Measurements from ENCODE around the gene C1QTNF8. TPM values are rescaled to one million over a fixed set of nuclear protein-coding genes. Genes with fewer than 3 reads are reported as not detected.

The C1QTNF8 gene, protein sequence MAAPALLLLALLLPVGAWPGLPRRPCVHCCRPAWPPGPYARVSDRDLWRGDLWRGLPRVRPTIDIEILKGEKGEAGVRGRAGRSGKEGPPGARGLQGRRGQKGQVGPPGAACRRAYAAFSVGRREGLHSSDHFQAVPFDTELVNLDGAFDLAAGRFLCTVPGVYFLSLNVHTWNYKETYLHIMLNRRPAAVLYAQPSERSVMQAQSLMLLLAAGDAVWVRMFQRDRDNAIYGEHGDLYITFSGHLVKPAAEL
- not detected in 2 replicates for total RNA-seq

DNA sequence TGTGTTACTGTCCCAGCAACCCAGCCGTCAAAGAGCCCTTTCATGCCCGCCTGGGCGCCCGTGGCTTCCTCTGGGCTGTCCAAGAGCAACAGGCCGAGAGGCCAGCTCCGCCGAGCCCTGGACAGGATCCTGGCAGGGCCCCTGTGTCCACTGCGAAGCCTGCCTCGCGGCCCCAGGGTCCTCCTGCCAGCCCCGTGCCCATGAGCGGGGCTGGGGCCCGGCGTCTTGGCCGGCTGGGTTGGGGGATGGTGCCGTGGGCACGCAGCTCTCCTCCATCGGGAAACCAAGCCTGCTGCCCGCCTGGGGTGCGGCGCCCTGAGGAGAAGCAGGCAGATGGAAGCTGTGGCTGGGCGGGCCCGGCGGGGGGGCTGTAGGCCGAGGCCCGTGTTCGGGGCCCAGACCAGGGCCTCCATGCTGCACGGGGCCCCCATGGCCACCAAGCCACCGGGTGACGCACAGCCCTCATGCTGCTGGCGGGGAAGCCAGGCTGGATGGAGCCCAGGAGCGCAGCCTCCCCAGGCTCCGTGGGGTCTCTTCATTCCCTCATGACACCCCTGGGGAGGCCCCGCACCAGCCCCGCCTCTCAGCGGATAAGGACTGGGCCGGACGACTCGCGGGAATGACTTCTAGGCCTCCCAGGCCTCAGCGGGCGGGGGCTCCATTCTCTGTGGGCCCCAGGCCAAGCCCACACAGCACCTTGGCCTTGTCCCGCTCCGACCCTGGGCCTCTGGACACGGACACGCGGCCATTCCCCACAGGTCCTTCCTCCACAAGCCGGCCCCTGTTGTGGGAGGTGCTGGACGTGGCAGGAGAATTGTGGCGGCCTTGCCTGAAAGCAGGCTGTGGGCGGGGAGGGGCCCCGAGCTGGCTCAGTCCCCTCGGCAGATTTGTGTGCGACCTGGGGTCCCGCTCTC lies at the start of gene C1QTNF8:
C1QTNF8 (minus strand) TSS at position 76 of the 914 bp plus-strand sequence. CDS start 1,322 bp downstream, outside the sequence.
- no peak for DNase-seq (ENCODE audit: low read depth)

DNA sequence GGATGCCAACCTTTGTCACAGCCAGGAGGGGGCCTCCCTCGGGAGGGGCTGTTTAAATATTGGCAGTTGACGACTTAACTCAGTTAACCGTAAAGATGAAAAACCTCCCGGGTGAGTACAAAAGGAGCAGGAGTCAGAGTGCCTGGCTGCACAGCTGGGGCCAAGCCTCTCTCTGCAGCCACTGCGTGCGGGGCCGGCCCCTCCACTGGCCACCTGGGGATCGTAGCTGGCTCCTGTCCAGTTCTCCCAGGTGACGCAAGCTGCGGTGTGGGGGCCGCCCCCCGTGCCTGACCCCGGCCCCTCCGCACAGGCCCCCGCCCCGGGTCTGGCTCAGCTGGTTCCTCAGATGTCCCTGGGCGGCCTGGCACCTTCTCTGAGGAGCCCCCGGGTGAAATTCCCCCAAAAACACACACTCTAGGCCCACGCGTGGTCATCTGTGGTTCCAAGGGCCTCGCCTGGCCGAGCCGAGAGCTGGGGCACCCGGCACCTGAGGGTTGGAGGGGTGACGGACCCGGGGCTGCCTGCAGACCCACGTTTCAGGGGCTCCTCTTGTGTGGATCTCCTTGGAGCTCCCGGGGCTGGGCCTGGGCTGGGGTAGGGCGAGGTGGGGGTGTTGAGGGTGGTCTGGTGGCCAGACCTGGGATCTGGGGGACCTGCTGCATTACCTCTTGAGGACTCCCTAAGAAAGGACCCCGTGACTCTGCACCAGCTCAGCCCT lies 49.5 kb upstream of the C1QTNF8 start:
- DNase-seq (ENCODE audit: low read depth): no peak

DNA sequence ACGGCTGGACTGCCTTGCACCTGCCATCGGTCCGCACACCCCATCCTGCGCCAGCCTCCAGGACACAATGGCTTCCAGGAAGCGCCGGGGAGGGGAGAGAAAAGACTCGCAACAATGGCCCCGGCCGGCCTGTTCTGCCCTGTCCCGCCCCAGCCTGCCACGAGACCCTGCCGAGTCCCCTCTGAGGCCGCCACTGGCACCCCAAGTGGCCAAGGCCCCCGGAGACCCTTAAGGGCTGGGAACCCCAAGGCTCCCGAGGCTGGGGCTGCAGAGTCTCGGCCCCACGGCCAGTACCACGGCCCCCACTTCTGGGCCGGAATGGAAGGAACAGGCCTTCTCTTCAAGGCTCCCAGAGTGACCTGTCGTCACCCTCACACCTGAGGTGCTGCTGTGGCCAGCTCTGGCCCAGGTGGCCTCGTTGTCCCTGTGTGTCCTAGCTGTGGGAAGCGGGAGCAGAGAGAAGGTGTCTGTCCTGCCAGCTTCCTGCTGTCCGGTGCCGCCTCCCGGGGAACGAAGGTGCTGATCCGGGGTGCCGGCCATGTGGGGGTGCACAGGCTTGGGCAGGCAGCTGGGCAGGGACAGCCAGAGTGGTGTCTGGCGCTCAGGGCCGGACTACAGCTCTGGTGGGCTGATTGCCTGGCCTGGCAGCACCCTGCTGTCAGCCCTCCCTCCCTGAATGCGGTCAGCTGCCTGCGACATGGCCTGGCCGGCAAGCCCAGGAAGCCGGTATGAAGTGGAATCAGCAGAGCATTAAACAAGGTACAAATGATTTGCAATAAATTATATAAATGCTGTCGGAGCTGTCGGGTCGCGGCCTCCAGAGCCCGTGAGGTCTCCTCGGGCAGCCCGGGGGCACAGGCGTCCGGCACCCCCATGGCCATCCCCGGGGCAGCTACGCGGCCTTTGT lies 48.7 kb upstream of the C1QTNF8 start:
- peak; percentile 25 for DNase-seq (ENCODE audit: low read depth)

DNA sequence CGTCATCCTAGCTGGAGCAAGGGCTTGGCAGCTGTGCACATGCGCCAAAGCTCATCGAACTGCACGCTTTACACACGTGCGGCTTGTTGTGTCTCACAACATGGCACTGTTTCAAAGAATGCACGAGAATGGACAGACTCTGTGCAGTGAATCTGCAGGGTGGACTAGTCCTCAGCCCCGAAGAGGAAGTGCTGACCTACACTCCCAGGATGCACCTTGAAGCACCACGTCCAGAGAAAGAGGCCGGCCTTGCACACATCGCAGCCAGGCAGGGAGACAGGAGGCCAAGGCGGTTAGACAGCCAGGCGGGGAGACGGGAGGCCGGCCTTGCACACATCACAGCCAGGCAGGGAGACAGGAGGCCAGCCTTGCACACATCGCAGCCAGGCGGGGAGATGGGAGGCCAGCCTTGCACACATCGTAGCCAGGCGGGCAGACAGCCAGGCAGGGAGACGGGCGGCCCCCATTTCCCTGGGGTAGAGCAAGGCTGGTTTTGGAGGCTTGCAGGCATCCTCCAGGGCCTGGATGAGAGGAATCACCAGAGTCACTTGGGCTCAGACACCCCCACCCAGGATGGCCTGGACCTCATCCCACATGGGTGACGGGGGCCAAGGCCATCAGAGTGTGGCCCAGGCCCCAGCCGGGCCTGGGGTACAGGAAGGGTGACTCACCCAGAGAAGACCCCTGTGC lies 47.9 kb upstream of the C1QTNF8 start:
- DNase-seq (ENCODE audit: low read depth): no peak

DNA sequence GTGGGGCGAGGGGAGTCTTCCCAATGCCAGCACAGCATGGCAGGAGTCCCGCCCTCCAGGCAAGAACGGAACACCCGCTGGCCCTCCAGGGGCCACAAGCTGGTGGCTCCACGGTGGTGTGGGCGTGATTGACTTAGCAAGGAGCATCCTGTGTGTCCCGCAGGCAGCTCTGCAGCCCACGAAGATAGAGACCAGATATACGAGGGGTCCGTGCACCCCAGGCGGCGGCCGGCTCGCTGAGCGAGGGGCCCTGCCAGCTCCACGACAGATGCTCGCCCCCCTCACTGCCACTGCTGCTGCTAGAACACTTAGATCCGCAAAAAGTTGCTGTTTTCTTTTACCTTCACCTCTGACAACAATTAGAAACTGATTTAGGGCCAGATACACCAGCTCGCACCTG lies 46.9 kb upstream of the C1QTNF8 start:
- DNase-seq (ENCODE audit: low read depth): no peak

DNA sequence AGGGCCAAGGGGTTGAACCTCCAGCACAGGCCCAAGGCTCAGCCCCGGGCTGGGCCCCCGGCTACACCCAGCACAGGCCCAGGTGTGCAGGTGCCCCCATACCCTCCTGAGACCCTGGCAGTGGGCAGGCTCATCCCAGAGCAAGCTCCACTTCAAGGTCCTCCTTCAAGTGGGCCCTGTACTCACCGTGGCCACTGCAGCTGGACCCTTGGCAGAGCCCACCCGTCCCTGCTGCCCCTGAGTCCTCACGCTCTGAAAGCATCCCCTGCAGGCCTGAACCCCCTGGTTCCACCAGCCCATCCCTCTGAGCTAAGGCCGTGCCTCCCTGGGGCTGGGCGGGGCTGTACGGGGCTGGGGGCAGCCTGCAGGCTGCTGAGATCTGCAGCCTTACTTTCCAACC lies 45.7 kb upstream of the C1QTNF8 start:
- DNase-seq (ENCODE audit: low read depth): no peak

DNA sequence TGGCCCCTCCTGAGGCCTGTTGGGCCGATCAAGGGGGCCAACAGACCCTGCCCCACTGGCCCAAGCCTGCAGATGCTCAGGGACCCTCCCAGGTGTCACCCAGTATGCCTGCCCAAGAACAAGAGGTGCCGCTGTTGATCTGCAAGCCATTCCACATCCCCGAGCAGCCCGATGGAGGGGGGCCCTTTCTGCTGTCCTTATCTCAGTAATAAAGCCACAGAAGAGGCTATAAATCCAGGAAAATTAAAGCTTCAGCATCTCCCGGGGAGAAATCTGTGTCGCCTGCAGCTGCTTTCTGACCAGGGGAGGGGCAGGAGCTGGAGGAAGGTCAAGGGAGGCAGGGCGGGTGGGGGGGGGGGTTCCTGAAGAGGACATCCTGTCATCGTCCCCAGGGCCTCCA lies 45.1 kb upstream of the C1QTNF8 start:
- no peak for DNase-seq (ENCODE audit: low read depth)

DNA sequence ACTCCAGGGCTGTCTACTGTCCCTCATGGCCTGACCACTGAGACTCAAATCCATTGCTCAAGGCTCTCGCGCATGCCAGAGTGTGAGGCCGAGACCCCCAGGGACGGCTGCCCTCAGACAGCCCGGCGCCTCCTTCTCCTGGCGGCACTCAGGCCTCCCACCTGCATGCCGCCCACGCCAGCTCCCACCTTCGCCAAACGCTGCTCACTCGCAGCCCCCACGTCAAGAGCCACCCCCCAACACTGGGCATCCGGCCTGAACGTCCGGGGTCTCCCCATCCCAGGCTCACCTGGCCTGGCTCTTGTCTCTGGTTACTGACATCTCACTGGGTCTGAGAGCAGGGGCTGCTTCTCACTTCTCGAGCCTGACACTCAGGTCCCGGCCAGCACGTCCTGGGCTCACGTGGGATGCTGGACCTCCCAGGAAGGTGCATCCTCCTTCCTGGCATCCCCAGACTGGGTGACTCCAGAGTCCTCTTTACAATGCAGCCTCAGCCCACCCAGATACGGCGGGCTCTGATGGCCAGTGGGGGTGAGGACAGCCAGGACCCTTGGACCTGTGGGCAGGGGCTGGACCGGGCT lies 44.6 kb upstream of the C1QTNF8 start:
- no peak for DNase-seq (ENCODE audit: low read depth)

DNA sequence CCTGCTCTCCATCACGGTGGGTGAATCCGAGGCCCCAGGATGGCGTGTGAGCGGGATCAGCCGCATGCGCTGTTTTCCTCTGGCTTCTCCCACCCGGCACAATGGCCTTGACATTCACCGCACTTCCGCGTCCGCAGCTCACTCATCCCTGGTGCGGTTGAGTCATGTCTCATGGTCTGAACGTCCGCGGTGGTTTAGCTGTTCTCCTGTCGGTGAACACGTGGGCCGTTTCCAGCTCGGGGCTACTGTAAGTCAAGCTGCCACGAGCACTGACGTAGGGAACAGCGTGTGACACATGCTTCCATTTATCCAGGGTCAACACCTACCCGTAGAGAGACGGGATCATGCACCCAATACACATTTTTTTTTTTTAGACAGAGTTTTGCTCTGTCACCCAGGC lies 41.6 kb upstream of the C1QTNF8 start:
- peak; percentile 80 for DNase-seq (ENCODE audit: low read depth)

DNA sequence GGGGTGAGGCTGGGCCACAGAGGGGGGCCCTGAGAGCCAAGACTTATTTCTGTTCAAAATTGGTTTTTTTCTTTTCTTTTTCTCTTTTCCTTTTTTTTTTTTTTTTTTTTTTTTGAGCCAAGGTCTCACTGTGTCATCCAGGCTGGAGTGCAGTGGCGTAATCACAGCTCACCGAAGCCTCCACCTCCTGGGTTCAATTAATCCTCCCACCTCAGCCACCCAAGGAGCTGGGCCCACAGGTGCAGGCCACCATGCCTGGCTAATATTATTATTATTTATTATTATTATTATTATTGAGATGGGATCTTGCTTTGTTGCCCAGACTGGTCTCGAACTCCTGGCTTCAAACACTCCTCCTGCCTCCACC lies 39.4 kb upstream of the C1QTNF8 start:
- DNase-seq (ENCODE audit: low read depth): no peak

DNA sequence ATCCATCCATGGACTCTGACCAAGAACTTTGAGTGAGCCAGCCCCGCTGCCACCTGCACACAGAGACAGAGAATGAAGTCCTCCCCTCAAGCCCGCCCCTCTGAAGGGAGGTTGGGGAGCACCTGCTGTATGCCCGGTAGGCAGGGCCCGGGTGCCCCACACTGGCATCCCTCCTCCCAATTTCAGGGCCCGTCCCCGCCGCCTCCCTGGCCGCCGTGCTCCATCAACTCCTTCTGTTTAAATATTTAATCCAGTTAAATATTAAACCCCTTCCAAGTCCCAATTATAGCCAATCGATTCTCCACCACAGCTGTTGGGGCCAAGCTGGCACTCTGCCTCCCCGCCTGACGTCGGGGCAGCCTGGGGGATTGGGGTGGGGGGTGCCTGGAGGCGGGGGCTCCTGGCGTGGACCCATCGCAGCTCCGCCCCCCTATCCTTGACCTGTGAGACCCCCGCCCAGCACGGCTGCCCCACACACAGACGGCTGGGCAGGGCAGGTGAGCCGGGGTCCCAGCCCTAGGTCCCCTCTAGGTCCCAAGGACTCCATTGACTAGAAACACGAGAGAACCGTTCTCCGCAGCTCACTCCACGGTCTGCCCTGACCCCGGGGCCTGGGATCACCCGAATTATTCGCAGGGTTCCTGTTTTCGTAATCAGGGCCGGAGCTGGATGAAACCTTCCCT lies 38.9 kb upstream of the C1QTNF8 start:
- DNase-seq (ENCODE audit: low read depth): peak; percentile 16

DNA sequence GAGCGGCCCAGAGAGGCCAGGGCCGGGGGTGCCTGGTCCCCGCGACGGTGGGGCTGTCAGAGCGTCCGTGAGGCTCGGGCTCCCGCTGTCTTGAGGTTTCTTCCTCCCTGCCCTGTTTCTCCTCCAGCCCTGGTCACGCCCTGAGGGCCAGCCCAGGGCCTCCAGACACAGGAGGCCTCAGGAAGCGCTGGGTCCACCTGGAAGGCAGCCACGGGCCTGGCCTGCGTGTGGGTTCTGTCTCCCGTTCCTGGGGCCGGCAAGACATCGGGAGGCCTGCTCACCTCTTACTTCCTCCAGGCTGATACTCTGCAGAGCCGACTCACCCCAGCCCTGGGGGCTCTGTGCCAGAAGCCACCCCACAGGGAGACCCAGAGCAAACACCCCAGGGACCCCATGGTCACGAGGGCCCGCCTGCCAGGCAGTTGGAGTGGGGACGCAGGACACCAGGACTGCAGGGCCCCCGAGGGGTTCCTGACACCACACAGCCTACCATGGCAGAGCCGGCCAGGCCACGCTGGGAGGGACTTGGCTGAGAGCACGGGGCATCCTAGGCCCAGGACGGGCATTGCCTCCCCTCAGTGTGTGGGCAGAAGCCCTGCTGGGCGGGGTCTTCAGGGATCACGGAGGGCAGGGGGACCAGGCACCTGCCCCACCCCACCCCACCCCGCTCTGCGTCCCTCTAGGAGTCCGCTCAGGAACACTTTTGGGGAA lies 37.9 kb upstream of the C1QTNF8 start:
- no peak for DNase-seq (ENCODE audit: low read depth)

DNA sequence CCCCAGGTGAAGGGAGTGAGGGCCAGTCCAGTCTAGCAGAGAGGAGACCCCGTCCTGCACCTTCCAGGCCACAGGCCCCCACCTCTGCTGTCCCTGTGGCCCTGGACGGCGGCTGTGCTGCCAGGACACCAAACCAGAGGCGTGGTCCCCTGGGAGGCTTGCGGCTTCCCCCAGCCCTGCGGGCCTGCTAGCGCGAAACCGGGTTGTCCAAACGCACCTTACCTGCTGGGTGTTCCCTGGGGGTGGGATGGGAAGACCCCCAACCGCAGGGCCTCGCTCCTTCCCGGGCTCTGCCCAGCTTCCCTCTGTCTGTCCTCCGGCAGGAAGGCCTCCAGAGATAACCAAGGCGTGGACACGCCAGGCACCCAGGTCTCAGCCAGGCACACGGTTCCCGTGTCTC lies 37.2 kb upstream of the C1QTNF8 start:
- DNase-seq (ENCODE audit: low read depth): no peak

DNA sequence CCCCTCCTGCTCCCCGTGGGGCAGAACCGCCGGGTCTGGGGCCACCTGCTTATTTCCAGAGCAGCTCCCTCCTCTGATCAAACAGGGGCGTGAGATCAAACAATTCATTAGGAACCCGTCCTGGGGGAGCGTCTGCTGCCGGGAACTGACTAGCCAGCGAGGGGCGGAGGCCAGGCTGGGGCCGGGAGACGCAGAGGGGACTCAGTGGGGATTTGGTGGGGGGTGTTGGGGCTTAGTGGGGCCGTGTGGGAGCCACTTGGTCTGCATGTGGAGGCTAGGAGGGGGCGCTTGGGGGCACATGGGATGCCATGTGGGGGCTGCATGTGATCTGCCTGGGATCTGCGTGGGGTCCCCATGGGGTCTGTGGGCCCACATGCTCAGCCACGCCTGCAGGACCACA lies 36.4 kb upstream of the C1QTNF8 start:
- no peak for DNase-seq (ENCODE audit: low read depth)

DNA sequence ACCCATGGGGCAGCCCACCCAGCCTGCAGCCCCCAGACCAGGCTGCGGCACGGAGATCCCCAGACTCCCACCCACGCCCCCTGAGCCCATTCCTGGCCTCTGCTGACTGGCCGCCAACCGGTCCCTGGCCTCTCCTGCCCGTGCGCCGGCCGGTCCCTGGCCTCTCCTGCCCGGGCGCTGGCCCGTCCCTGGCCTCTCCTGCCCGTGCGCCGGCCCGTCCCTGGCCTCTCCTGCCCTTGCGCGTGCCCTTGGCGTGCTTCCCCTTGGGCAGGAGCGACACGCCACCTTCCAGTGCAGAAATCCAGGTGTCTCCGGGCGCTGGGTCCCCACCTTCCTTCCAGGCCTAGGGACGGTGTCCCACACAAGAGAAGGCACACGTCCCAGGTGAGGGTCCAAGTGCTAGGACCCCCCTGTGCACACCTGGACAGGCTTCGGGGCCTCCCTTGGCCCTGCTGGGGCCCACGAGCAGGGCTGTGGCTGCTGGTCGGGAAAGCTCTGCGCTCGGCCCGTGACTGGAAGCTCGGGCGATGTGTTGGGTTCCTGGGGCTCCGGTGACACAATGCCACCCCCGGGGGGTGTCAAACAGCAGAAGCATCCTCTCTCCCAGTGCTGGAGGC lies 35.4 kb upstream of the C1QTNF8 start:
- no peak for DNase-seq (ENCODE audit: low read depth)

DNA sequence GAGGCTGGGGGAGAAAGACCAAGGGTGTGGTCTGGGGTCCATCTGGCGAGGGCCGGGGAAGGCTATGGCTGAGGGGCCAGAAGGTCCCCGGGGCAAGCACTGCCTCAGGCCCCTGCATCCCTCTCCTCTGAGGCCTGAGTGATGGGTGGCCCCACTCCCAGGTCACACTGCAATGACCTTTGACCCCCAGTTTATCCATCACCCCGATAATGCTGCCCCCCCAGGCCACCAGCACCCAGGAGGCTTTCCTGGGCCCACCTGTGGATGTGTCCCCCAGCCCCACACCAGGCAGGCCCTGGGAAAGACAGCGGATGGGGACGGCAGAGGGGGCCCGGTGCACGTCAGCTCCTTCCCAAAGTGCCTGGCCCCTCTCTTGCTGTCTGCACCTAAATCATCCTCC lies 34.3 kb upstream of the C1QTNF8 start:
- DNase-seq (ENCODE audit: low read depth): no peak

DNA sequence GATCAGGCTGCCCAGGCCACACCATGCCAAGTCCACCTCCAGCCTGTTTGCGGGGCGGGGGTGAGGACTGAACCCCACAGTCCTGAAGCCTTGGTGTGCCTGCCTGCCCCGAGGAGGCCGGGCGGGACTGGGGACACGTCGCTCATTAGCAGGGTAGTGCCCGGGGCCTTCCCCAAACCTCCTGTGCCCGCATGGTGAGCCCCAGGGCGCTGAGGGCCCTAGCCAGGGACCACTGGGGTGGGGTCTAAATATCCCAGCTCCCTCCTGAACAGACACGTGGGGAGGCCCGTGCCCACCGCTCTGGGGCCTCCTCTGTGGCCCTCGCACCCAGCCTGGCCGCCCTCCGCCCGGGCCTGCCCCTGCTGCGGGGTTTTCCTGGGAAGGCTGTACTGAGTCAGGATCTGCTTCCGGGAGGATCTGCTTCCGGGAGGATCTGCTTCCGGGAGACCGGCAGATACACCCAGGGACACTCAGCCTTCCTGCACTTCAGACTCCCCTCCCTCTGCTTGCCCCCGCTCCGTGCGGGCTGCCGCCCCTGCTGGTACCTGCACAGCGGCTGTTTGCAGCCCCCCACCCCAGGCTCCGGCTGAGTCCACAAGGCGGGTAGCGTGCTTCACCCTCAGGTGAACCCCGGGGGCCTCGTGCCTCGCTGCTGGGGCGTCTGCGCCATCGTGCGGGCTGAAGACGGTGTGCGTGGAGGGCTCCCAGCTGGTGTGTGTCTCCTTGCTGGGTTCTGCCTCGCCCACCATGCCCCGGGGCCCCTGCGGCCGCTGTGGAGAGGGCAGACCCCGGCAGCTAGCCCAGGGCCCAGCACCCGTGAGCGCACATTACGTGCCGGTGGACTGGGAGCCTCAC lies 33.3 kb upstream of the C1QTNF8 start:
- no peak for DNase-seq (ENCODE audit: low read depth)
